Epithelial cell of proximal tubule (primary cell): ENCODE measurements around the gene DBET. TPM values are rescaled to one million over a fixed set of nuclear protein-coding genes. Genes with fewer than 3 reads are reported as not detected.

ENCODE experiments used
- total RNA-seq: library from RNA; depleted of rRNA; stranded (reverse); fragments of >200 nt; gene quantifications from 2 replicates; pipeline ENCODE4 v1.2.3, GENCODE V29; 2015

The DBET gene
- total RNA-seq, 1 donor from 2014 or later: not detected

Other genes with a start within 250 kb of the DBET start
- gene FRG1, start 123.6 kb upstream of the DBET start, total RNA-seq: 35.2 and 52.1 TPM in 2 replicates
- gene FRG2, start 37.2 kb upstream of the DBET start, total RNA-seq: not detected in 2 replicates
- not detected in 2 replicates for gene DUX4, start 109.3 kb downstream of the DBET start, total RNA-seq